Measurements from ENCODE around the gene PLEKHM3.

PLEKHM3 gene

GRCh38 chr2:207813942-207814341 is 211.4 kb downstream of the PLEKHM3 start (continued):
- TF ChIP-seq ZNF704 (tag by site-specific recombination; IDR thresholded peaks at IDR 0.05) (no peak), KLF7 (tag by site-specific recombination; IDR thresholded peaks at IDR 0.05; ENCODE audit: borderline replicate concordance) (no peak), ZBTB21 (tag by site-specific recombination; IDR thresholded peaks at IDR 0.05) (no peak), ZNF133 (tag by site-specific recombination; IDR thresholded peaks at IDR 0.05) (no peak), ZNF169 (tag by site-specific recombination; IDR thresholded peaks at IDR 0.05) (no peak), ZNF10 (tag by site-specific recombination; IDR thresholded peaks at IDR 0.05) (no peak), ZNF692 (tag by site-specific recombination; IDR thresholded peaks at IDR 0.05) (no peak), ZNF324 (tag by site-specific recombination; IDR thresholded peaks at IDR 0.05) (no peak)

GRCh38 chr2:207813221-207813916 is 212.0 kb downstream of the PLEKHM3 start:
- ChIA-PET CTCF (interaction anchor here (0.7 to 1.1 kb wide), 2 partner anchors 12 to 68 kb away, joined by 3 read pairs; no protein-coding TSS in a partner anchor), POLR2A (no interaction called here)
- TF ChIP-seq KLF1 (tag by site-specific recombination; IDR thresholded peaks at IDR 0.05) (no peak), ZNF571 (tag by site-specific recombination; IDR thresholded peaks at IDR 0.05) (no peak), ZNF132 (tag by site-specific recombination; IDR thresholded peaks at IDR 0.05; ENCODE audit: borderline replicate concordance) (no peak), ZBTB49 (tag by site-specific recombination; IDR thresholded peaks at IDR 0.05; ENCODE audit: low read depth) (no peak), REPIN1 (tag by site-specific recombination; IDR thresholded peaks at IDR 0.05; ENCODE audit: low read depth) (no peak), ZNF707 (tag by site-specific recombination; IDR thresholded peaks at IDR 0.05) (no peak)
- no peaks in the 10 kb centered on the region for H3K4me1 ChIP-seq (ENCODE audit: control insufficient read depth, insufficient read depth, low read length)
- H3K27ac ChIP-seq (ENCODE audit: extremely low read depth, low read depth, low read length): no peak overlapping the region
- no peaks in the 10 kb centered on the region for H3K9me3 ChIP-seq (ENCODE audit: control insufficient read depth, insufficient read depth, low read depth, low read length)
- no peak overlapping the region for H3K4me3 ChIP-seq (ENCODE audit: low read depth, low read length)
- H3K36me3 ChIP-seq (ENCODE audit: control insufficient read depth in 2 of 2, insufficient read depth in 1 of 2, low read length in 2 of 2): no peaks in the 10 kb centered on the region

- H3K27ac ChIP-seq (ENCODE audit: extremely low read depth, low read depth, low read length): no peak overlapping the region
- POLR2A ChIA-PET: no interaction called here
- CTCF ChIA-PET: interaction anchor here (1.1 kb wide), 1 partner anchor 67 kb away, joined by 3 read pairs; no protein-coding TSS in a partner anchor
- no peak overlapping the region for H3K4me3 ChIP-seq (ENCODE audit: low read depth, low read length)
- H3K36me3 ChIP-seq (ENCODE audit: control insufficient read depth in 2 of 2, insufficient read depth in 1 of 2, low read length in 2 of 2): no peaks in the 10 kb centered on the region
- H3K9me3 ChIP-seq (ENCODE audit: control insufficient read depth, insufficient read depth, low read depth, low read length): no peaks in the 10 kb centered on the region
- H3K4me1 ChIP-seq (ENCODE audit: control insufficient read depth, insufficient read depth, low read length): no peaks in the 10 kb centered on the region
- TF ChIP-seq ZXDB (tag by site-specific recombination; IDR thresholded peaks at IDR 0.05): no peak
- no peak for TF ChIP-seq ZNF449 (tag by site-specific recombination; IDR thresholded peaks at IDR 0.05)
- TF ChIP-seq PRDM2 (tag by site-specific recombination; IDR thresholded peaks at IDR 0.05; ENCODE audit: borderline replicate concordance): no peak
- no peak for TF ChIP-seq ZNF155 (tag by site-specific recombination; IDR thresholded peaks at IDR 0.05)
- no peak for TF ChIP-seq ZNF157 (tag by site-specific recombination; IDR thresholded peaks at IDR 0.05)
- no peak for TF ChIP-seq ZNF404 (tag by site-specific recombination; IDR thresholded peaks at IDR 0.05)
- no peak for TF ChIP-seq ZNF292 (tag by site-specific recombination; IDR thresholded peaks at IDR 0.05; ENCODE audit: borderline replicate concordance, low read depth)
These were observed 212.6 kb downstream of the PLEKHM3 start for GRCh38 chr2:207812726-207813080.
